Ovary (tissue), 9 donors: Measurements from ENCODE around the gene TMPRSS12. TPM values are rescaled to one million over a fixed set of nuclear protein-coding genes. Genes with fewer than 3 reads are reported as not detected.
A peak's percentile ranks its signal among the peaks of the same experiment; 100 is the strongest.
"Not testable (repeated sequence)": the region's sequence is repeated elsewhere in the genome, so short reads cannot be mapped to it uniquely, and the experiment has no call there.

Experiments used
- DNase-seq, 5 donors: peaks; one replicate each; pipeline ENCODE4 v3.0.0-alpha.2; 2019 to 2020
- H3K27ac ChIP-seq, 2 donors: fragments of 200-600 bp; one replicate each; pipeline versions ENCODE4 v1.5.1 to v1.8.0; 2019 to 2022
- H3K27me3 ChIP-seq: fragments of 200-600 bp; one replicate; pipeline ENCODE4 v1.8.0; 2022
- H3K36me3 ChIP-seq: fragments of 200-600 bp; sonication (generic); one replicate; pipeline ENCODE4 v1.5.1; 2019
- H3K4me1 ChIP-seq: one replicate; pipeline ENCODE4 v1.8.1; 2013; ENCODE audit warnings: mild to moderate bottlenecking, moderate library complexity; ENCODE audit not compliant: insufficient read depth
- H3K4me3 ChIP-seq: fragments of 200-600 bp; sonication (generic); one replicate; pipeline ENCODE4 v1.5.1; 2017
- H3K9me3 ChIP-seq, 2 donors: fragments of 200-600 bp in 1 of 2; sonication (generic) in 1 of 2; one replicate each; pipeline versions ENCODE4 v1.5.1 to v1.8.1; 2013 to 2019; ENCODE audit warnings: mild to moderate bottlenecking in 1 of 2, moderate library complexity in 1 of 2
- EP300 ChIP-seq: sonication (generic); formaldehyde crosslinking; IDR thresholded peaks from one replicate; pipeline ENCODE4 v1.6.1; 2017; ENCODE audit warnings: antibody characterized with exemption
- POLR2A ChIP-seq: fragments of 450-650 bp; IDR thresholded peaks from one replicate; pipeline ENCODE4 v1.6.1; 2017; ENCODE audit warnings: antibody characterized with exemption, mild to moderate bottlenecking, moderate library complexity
- WGBS, 3 donors: extraction: QIAGEN DNeasy Blood & Tissue Kit in 1 of 3; methylation state at CpG; one replicate each; pipeline versions ENCODE4 v1.1.5 to v1.1.7; 2013 to 2017; 5-methylcytosine and 5-hydroxymethylcytosine counted together
- intact Hi-C, 4 donors: fragments of 100-400 bp; cut with DNase I; formaldehyde crosslinking; loops; one replicate each; pipeline versions ENCODE4 v1.11.0 to v1.15.1; 2022 to 2023
- polyA plus RNA-seq, 2 donors: library from polyadenylated mRNA; stranded (reverse); fragments of 200-250 nt in 1 of 2; fragments of 350-450 nt in 1 of 2; fragmentation: Illumina TruSeq in 1 of 2; extraction: RNeasy Lipid Tissue Mini Kit (QIAGEN cat#74804) in 1 of 2; gene quantifications; one replicate each; pipeline ENCODE4 v1.2.3, GENCODE V29; 2013 to 2014
- total RNA-seq, 7 donors: library from RNA; depleted of rRNA in 2 of 7; stranded (reverse); fragments of >200 nt in 2 of 7; fragmentation: NEBNext Ultra II Directional in 3 of 7; extraction: Animal tissue kit (Norgen Biotek cat#: 25700) in 3 of 7; gene quantifications; one replicate each; pipeline versions ENCODE4 v1.1.0 to v1.2.4, GENCODE V29; 2016 to 2023
- TF ChIP-seq, protein P1 (sequence below), 3 donors: fragments of 450-650 bp in 2 of 3; fragments of 200-600 bp in 1 of 3; IDR thresholded peaks; one replicate each; pipeline versions ENCODE4 v1.5.1 to v1.8.0; 2016 to 2022; ENCODE audit warnings: antibody characterized with exemption in 3 of 3, mild to moderate bottlenecking in 1 of 3
- donor health status: DM: no; HTN: no; CAD: no; lungs with moderate emphysema.
- donor health status: DM: no; HTN: no; CAD: no.
- donor health status: Bipolar disorder and iron deficiency.
- donor health status: DM: yes; HTN: yes; CAD: no.
- donor health status: DM: no; HTN: no; CAD: no.
- donor health status: DM: yes; HTN: yes; CAD: no.

The TMPRSS12 gene
- total and polyA plus RNA-seq, 9 donors = not detected

DNA sequence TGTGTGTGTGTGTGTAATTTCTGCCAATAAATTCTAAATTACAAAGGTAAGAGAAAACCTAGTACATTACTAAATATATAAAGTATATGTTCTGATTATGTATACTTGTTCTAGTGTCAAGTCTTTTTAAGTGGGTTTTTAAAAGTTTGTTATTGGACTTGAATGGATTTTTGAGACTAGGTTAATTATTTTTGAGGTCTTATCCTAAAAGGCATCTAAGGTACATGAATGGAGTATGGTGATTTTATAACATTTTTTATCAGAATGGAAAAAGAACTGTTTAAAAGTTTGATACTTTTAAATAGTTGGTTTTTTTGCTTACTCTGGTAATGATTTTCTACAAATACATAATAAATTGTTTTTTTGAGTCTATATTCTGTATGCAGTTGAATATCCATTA lies 22.5 kb upstream of the TMPRSS12 start:
- no peak for DNase-seq
- Histone ChIP-seq H3K4me1 (no peaks in the 10 kb centered on the region), H3K27me3 (no peaks in the 10 kb centered on the region), H3K27ac (no peak overlapping the region), H3K36me3 (no peaks in the 10 kb centered on the region), H3K9me3 (no peaks in the 10 kb centered on the region), H3K4me3 (no peak overlapping the region)
- TF ChIP-seq, protein P1, sequence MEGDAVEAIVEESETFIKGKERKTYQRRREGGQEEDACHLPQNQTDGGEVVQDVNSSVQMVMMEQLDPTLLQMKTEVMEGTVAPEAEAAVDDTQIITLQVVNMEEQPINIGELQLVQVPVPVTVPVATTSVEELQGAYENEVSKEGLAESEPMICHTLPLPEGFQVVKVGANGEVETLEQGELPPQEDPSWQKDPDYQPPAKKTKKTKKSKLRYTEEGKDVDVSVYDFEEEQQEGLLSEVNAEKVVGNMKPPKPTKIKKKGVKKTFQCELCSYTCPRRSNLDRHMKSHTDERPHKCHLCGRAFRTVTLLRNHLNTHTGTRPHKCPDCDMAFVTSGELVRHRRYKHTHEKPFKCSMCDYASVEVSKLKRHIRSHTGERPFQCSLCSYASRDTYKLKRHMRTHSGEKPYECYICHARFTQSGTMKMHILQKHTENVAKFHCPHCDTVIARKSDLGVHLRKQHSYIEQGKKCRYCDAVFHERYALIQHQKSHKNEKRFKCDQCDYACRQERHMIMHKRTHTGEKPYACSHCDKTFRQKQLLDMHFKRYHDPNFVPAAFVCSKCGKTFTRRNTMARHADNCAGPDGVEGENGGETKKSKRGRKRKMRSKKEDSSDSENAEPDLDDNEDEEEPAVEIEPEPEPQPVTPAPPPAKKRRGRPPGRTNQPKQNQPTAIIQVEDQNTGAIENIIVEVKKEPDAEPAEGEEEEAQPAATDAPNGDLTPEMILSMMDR (IDR thresholded peaks at IDR 0.05) = no peak
- TF ChIP-seq POLR2A (no peak), EP300 (no peak)
- intact Hi-C loops = loop anchor here in 1 of 4 donors (5.0 kb wide), 1 partner anchor 167 kb away; no protein-coding TSS in a partner anchor

DNA sequence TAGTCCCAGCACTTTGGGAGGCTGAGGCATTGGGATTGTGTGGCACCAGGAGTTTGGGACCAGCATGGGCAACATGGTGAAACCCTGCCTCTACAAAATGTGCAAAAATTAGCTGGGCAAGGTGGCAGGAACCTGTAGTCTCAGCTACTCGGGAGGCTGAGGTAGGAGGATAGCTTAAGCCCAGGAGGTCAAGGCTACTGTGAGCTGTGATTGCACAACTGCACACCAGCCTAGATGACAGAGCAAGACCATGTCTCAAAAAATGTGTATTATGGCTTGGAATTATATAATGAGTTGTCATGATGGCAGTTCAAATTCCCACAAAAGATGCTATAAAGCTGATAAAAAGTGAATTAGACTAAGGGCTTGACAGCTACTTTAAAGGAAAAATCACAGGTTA lies 20.6 kb upstream of the TMPRSS12 start:
- Histone ChIP-seq H3K27me3 (no peaks in the 10 kb centered on the region), H3K4me1 (peaks cover 2% of the 10 kb centered on the region), H3K27ac (no peak overlapping the region), H3K36me3 (no peaks in the 10 kb centered on the region), H3K4me3 (no peak overlapping the region), H3K9me3 (no peaks in the 10 kb centered on the region)
- intact Hi-C loops = loop anchor here in 2 of 4 donors (2.0 to 5.0 kb wide), 2 partner anchors 165 to 169 kb away; no protein-coding TSS in a partner anchor
- 45 to 72% (median 47%) methylated on average over 1 of the region's 1 CpG for WGBS, 3 donors
- DNase-seq = no peak
- TF ChIP-seq EP300 (no peak), POLR2A (no peak)
- TF ChIP-seq, protein P1 (IDR thresholded peaks at IDR 0.05) = no peak

DNA sequence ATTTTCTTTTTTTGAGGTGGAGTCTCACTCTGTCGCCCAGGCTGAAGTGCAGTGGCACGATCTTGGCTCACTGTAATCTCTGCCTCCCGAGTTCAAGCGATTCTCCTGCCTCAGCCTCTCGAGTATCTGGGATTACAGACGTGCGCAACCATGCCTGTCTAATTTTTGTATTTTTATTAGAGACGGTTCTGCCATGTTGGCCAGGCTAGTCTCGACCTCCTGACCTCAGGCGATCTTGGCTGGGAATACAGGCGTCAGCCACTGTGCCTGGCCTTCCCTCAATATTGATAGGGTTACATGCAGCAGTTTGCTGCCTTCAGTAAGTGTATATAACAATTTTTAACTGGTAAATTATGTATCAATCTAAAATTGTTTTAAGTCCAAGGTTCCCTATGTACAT lies 19.0 kb upstream of the TMPRSS12 start:
- H3K27ac ChIP-seq, H3K4me1 ChIP-seq, H3K9me3 ChIP-seq, H3K27me3 ChIP-seq, H3K36me3 ChIP-seq, H3K4me3 ChIP-seq: not testable (repeated sequence)
- 81 to 88% (median 82%) methylated on average over 11 of the region's 11 CpGs for WGBS, 3 donors
- intact Hi-C loops = loop anchor here in 2 of 4 donors (2.0 to 5.0 kb wide), 2 partner anchors 164 to 167 kb away; no protein-coding TSS in a partner anchor
- DNase-seq = peak in 2 of 5 donors; percentile 21 to 27

DNA sequence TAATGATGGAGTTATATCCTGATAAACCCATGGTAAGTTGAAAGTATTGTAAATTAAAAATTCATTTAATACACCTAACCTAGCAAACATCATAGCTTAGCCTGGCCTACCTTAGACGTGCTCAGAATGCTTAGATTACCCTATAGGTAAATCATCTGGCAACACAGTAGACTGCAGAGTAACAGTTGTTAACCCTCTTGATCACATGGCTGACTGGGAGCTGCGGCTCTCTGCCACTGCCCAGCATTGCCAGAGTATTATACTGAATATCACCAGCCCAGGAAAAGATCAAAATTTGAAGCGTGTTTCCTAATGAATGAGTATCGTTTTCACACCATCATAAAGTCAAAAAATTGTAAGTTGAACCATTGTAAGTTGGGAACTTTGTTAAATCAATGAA lies 17.8 kb upstream of the TMPRSS12 start:
- Histone ChIP-seq H3K9me3 (no peaks in the 10 kb centered on the region), H3K27me3 (no peaks in the 10 kb centered on the region), H3K36me3 (no peaks in the 10 kb centered on the region), H3K27ac (peak overlapping the region in 1 of 2 donors; percentile 69), H3K4me3 (no peak overlapping the region), H3K4me1 (peaks cover 2% of the 10 kb centered on the region)
- 19 to 31% (median 27%) methylated on average over 4 of the region's 4 CpGs for WGBS, 3 donors
- DNase-seq = no peak
- intact Hi-C loops = loop anchor here (5.0 kb wide), 3 partner anchors 92 to 517 kb away; no protein-coding TSS in a partner anchor
- TF ChIP-seq POLR2A = no peak
- no peak for TF ChIP-seq EP300
- TF ChIP-seq, protein P1 (IDR thresholded peaks at IDR 0.05) = no peak

DNA sequence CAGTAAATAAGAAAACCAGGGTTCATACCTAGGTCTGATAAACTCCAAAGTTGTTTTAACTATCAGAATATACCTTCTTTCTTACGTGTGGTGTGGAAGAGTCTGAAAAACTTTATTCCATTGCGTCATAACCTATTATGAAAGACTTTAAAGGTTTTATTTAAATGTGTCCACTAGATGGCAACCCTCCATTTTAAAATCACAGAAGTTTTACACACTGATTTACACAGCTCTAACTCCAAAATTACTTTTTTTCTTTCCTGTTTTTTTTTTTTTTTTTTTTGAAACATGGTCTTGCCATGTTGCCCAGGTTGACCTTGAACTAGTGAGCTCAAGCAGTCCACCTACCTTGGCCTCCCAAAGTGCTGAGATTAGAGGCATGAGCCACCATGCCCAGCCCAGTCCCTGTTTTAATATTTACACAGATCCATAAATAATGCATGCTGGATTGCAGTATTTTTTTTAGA lies 17.3 kb upstream of the TMPRSS12 start:
- peaks cover 2% of the 10 kb centered on the region for H3K4me1 ChIP-seq
- H3K4me3 ChIP-seq = no peak overlapping the region
- DNase-seq = peak in 1 of 5 donors; percentile 26
- no peaks in the 10 kb centered on the region for H3K9me3 ChIP-seq
- 0 to 1% (median 0%) methylated on average over 2 of the region's 2 CpGs for WGBS, 3 donors
- H3K27ac ChIP-seq = peak overlapping the region in 1 of 2 donors; percentile 69
- no peaks in the 10 kb centered on the region for H3K27me3 ChIP-seq
- no peaks in the 10 kb centered on the region for H3K36me3 ChIP-seq
- TF ChIP-seq, protein P1 (IDR thresholded peaks at IDR 0.05) = peak; percentile 43 to 73 (median 56)
- TF ChIP-seq POLR2A = no peak
- intact Hi-C loops = loop anchor here in 3 of 4 donors (5.0 kb wide), 3 partner anchors 92 to 517 kb away; no protein-coding TSS in a partner anchor
